H54 (cell line): ENCODE data around the gene ALK.

Experiments
- DNase-seq: peaks from one replicate; pipeline ENCODE4 v3.0.0; 2011; ENCODE audit warnings: low spot score, mixed read lengths; ENCODE audit not compliant: insufficient read length
- FAIRE-seq: peaks from 3 replicates; lab custom pipeline; 2011; peaks lifted over from hg19 to GRCh38; lab: Jason Lieb, UNC
- POLR2A ChIP-seq: IDR thresholded peaks from 2 replicates; pipeline ENCODE4 v1.6.1; 2011; ENCODE audit warnings: low read depth, mild to moderate bottlenecking, low read length

The ALK gene

DNA sequence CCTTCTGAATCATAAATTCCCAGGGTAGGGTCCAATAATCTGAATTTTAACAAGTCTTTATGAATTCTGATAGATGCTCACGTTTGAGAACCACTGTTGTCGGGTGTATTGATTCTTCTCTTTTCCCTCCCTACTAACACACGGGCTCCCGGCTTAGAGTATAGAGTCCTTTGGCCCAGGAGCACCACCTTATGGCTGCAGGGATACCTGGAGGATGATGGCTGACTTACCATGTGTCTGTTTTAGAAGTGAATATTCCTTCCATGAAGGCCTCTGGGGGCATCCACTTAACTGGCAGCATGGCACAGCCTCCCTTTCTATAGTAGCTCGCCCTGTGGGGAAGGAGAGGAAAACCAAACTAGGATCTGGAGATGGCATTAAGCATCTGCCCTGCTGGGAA lies 714.4 kb downstream of the ALK start:
- TF ChIP-seq POLR2A: no peak
- no peak for FAIRE-seq
- no peak for DNase-seq

GRCh38 chr2:29202819-29203495 lies 718.4 kb downstream of the ALK start:
- no peak for FAIRE-seq

DNA sequence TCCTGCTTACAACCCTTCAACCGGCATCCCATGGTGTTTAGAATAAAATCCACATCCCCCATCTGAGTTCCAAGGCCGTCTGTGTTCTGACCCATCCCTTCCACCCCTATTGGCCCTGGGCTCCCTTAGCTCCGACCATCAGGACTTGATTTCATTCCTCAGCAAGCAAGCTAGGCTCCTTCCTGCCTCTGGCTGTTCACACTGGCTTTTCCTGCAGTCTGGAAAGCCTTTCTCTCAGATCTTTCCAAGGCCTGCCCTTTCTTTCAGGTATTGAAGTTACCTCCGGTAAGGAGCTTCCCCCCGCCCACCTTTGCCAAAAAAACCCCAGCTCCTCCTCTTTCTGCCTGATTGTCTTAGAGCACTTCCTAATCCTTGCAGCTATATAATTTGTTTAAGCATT lies 719.4 kb downstream of the ALK start:
- DNase-seq: no peak
- no peak for TF ChIP-seq POLR2A

More at GRCh38 chr2:29202819-29203495, 718.4 kb downstream of the ALK start:
- no peak for DNase-seq
- TF ChIP-seq POLR2A: no peak

DNA sequence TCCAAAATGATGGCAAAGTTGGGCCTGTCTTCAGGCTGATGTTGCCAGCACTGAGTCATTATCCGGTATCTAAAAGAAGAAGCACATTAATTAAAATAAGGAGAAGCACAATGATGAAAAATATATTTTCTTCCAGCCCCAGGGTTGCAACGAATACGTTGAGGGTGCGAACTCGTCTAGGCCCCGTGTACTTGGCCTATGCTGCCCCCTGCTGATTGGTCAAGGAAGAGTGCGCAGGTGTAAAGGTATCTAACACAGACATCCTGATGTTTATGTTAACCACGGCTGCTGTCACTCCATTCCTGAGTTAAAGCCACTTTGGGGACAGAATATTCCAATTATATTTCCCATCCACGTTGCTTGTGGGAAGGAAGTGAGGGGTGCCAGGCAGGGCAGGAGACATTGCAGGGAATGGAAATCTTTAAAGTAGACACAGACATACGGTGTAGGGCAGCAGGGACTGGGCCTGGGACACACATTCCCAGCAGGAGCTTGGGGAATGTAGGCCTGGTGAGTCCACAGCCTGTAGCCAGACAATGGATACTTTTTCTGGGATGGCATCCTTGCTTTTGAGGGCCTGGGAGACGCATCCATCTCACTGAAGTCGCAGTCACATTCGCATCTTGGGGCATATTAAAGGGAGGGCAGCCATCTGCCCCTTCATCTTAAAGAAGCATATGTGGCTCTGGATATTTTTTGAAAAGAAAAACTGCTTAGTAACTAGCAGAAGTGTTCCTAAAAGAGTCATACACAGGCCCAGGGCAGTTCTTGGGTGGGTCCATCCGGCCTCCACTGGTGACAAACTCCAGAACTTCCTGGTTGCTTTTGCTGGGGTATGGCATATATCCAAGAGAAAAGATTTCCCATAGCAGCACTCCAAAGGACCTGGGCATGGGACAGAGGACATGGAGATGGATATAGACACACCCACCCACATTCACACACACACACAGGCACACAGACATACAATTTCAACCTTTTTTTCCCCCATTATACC lies 724.3 kb downstream of the ALK start:
- FAIRE-seq (peak; percentile 86), DNase-seq (peak; percentile 40)
- TF ChIP-seq POLR2A: no peak

More for the DNA sequence above, 719.4 kb downstream of the ALK start:
- FAIRE-seq: no peak

DNA sequence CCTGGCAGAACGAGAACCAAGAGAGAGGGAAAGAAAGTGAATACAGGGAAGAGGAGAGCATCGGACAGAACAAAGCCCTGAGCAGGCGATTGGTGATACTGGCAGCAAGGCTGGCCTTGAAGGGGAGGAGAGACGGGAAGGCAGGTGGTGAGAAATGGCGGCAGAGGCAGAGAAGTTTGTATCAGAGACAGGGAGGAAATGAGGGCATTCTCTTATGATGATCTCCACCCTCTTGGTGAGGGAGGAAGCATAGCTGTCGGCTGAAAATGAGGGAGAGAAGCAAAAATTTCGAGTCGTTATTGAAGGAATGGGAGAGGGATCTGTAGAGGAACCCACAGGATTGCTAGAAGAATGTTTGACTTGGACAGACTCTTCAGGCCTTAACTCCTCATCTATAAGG lies 725.6 kb downstream of the ALK start:
- TF ChIP-seq POLR2A: no peak
- DNase-seq: no peak
- FAIRE-seq: no peak

DNA sequence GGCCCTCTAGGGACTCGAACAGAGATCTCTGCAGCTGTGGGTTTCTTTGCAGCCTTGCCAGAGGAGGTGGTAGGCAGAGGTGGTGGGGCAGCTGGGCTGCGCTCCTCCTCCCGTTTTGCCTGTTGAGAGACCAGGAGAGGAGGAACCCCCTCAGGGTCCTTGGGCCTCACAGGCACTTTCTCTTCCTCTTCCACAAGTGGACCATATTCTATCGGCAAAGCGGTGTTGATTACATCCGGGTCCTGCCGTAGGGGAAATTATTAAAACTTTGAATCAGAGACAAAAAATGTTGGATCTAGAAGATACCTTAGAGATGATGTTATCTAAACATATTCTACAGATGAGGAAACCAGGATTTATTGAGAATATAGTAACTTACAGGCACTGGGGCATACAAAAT lies 727.7 kb downstream of the ALK start:
- TF ChIP-seq POLR2A: no peak
- no peak for FAIRE-seq
- no peak for DNase-seq

GRCh38 chr2:29193111-29193510 lies 728.3 kb downstream of the ALK start:
- TF ChIP-seq POLR2A: no peak
- DNase-seq (no peak), FAIRE-seq (no peak)

- DNase-seq: no peak
- FAIRE-seq: no peak
- TF ChIP-seq POLR2A: no peak
These were observed 728.9 kb downstream of the ALK start for GRCh38 chr2:29192526-29192925.

GRCh38 chr2:29191817-29192216 lies 729.6 kb downstream of the ALK start:
- TF ChIP-seq POLR2A: no peak
- FAIRE-seq (no peak), DNase-seq (no peak)

GRCh38 chr2:29189052-29189451 lies 732.3 kb downstream of the ALK start:
- no peak for TF ChIP-seq POLR2A

DNA sequence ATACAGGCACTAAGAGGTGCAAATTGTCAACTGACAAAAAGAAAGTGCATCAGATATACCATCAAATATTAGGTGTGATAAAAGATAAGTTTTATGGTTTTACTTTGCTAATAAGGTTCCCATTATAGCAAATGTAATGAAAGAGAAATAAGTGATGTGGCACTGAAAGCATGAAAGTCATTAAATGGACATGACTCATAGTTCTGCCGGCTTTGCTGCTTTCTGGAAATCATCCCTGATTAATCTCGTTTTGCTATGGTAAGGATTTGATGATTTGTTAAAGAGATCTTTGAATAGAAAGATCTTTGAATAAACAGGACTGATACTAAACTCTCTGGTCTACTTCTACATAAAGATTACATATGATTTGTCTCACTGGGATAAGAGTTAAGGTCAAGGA lies 733.5 kb downstream of the ALK start:
- FAIRE-seq: peak; percentile 60
- DNase-seq: no peak
- TF ChIP-seq POLR2A: no peak

More at GRCh38 chr2:29189052-29189451, 732.3 kb downstream of the ALK start:
- no peak for DNase-seq
- FAIRE-seq: no peak

DNA sequence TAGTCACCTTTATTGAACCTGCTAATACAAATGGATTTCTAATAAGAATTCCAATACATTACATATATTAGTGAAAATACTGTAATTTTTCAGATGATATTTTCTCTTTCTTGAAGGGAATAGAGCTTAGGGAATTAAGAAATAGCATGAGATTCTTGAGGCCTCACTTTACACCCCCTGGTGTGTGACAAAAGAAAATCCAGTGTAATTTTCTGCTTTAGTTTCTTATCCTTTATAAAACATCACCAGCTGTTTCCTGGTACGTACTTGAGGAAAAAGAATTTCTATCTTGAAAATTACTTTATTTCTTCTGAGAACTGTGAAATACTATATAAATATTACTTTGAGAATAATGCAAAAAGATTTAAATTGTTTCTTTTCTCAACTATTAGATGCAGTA lies 734.6 kb downstream of the ALK start:
- FAIRE-seq (no peak), DNase-seq (no peak)
- no peak for TF ChIP-seq POLR2A

DNA sequence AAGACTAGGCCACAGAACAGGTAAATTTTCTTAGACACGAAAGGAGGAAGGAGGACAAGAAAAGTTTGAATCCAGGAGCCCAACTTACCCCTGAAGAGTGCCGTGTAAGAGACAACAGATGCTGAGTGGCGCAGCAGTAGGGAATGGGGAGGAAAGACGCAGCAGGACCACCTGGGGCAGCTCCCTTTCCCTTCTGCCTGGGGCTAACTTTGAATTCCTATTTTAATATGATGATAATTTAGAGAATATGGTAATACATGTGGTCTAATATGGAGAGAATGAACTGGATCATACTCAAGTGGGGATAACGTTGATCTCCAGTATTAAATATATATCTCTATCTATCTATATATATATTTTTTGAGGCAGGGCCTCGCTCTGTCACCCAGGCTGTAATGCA lies 736.9 kb downstream of the ALK start:
- FAIRE-seq (no peak), DNase-seq (no peak)
- no peak for TF ChIP-seq POLR2A

DNA sequence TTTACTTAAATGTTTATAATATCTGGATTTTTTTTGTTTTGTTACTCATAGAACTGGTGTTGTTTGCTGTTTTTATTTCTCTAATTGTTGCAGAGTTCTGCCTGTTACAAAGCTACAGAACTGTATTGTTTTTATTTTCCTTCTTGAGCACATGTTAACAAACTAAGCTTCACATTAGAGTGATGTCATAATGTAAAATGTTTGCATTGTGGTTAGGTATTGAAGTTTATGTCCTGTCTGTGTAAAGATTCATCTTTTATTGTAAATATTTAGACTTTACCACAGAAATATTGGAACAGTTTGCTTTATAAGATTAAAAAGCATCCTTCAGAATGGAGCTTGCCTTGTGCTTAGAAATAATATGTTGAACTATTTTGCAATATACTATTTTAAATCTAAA lies 738.5 kb downstream of the ALK start:
- FAIRE-seq (no peak), DNase-seq (no peak)
- TF ChIP-seq POLR2A: no peak
